ENCODE data around the gene AFMID.
A peak's percentile ranks its signal among the peaks of the same experiment; 100 is the strongest.
"Not testable (repeated sequence)": the region's sequence is repeated elsewhere in the genome, so short reads cannot be mapped to it uniquely, and the experiment has no call there.

AFMID gene

DNA sequence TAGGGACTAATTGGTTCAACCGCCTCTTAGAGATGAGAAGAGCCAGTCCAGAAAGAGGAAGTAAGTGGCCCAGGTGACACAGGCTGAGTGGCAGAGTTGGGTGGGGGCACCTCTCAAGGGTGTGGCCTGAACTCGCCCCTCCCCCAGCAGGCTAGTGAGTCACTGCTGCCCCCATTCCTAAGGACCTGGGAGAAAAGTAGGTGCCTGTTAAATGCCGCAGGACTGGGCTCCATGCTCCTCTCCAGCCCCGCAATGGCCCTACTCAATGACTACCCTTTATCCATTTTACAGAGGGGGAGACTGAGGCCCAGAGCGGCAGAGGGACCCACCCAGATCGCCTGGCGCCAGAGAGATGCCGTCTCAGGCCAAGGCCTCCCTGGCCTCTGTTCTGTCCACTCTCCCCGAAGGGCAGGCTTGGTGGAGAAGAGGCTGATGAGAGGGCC lies 52.3 kb downstream of the AFMID start:
- no peak for DNase-seq (ENCODE audit: low spot score)

- no peak for DNase-seq (ENCODE audit: low spot score)
These were observed 53.0 kb downstream of the AFMID start for GRCh38 chr17:78240012-78240655.

- DNase-seq (ENCODE audit: low spot score), result no peak
These were observed 53.7 kb downstream of the AFMID start for GRCh38 chr17:78240839-78241238.

GRCh38 chr17:78241277-78242023 lies 54.3 kb downstream of the AFMID start:
- DNase-seq (ENCODE audit: low spot score), result peak; percentile 69

DNA sequence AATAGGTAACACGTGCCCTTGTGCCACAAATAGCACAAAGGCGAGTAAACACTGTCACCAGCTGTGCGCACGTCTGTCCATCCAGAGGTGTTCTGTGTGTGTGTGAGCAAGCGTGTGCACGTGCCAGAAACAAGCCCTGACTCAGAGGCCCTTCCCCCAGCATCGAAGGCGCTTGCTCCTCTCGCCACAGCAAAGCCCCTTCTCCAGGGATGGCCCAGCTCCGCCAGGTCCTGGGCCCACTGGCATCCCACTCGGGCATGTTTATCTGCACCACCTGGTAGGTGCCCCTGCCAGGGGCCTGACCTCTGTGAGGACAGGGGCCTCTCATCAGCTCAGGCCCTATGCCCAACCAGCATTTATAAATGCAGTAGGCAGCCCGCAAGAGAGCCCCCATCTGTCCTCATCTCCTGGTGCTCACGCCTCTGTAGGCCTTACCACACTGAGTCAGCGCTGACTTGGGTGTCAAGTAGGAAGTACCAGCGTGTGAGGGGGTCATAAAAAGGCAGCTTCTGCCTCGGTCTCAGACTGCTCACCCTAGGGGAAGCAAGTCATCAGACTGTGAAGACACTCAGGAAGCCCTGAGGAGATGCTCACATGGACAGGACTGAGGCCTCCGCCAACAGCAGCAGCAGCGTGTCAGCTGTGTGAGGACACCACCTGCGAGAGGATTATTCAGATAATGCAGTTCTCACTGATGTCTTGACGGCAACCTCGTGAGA lies 55.0 kb downstream of the AFMID start:
- no peak for DNase-seq (ENCODE audit: low spot score)

DNA sequence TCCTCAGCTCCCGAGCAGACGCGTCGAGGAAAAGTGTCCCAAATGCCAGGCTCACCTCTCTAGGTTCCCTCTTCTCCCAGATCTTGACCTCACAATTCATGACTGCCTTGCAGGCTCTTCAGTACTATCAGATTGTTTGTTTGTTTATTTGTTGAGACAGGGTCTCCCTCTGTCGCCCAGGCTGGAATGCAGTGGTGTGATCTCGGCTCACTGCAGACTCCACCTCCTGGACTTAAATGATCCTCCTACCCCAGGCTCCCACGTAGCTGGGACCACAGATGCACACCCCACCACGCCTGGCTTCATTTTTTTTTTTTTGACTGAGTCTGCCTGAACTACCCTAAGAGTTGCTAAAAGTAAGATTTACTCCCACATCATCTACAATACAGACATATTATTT lies 60.1 kb downstream of the AFMID start:
- no peak for DNase-seq (ENCODE audit: low spot score)

DNA sequence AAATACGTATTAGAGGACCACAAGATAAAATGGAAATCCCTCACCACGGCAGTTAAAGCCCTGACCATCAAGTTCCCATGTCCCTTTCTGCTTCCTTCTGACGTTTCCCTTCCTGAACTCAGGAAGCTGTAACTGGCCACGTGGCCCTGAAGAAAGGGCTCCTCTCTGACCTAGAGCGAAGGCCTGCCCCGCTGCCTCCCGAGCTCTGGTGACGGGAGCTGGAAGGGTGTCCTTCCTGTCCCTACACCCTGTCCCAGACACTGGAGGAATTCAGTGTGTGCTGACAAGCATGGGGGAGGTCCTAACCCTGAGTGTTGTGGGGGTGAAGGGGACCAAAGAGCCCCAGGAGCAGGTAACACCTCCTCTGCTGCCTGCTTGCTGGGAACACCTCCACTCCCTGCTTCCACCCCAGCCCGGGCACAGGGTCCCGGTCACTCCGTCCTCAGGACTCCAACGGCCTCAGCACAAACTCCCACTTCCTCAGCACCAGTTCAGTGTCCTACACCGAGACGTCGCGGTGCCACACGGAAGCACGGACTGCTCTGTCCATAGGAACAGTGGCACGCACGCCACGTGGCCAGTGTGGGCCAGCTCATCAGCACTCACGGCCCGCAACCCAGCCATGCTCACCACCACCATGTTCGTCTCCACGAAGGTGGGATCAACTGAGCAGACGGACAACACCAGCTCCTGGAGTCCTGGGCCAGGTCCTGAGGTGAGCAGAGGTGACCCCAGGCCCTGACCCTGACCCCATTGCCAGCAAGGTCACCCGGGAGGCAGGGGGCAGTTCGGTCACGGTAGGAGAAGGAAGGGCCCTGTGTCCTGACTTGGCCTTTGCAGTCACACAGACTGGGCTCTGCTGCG lies 61.1 kb downstream of the AFMID start:
- no peak for DNase-seq (ENCODE audit: low spot score)

DNA sequence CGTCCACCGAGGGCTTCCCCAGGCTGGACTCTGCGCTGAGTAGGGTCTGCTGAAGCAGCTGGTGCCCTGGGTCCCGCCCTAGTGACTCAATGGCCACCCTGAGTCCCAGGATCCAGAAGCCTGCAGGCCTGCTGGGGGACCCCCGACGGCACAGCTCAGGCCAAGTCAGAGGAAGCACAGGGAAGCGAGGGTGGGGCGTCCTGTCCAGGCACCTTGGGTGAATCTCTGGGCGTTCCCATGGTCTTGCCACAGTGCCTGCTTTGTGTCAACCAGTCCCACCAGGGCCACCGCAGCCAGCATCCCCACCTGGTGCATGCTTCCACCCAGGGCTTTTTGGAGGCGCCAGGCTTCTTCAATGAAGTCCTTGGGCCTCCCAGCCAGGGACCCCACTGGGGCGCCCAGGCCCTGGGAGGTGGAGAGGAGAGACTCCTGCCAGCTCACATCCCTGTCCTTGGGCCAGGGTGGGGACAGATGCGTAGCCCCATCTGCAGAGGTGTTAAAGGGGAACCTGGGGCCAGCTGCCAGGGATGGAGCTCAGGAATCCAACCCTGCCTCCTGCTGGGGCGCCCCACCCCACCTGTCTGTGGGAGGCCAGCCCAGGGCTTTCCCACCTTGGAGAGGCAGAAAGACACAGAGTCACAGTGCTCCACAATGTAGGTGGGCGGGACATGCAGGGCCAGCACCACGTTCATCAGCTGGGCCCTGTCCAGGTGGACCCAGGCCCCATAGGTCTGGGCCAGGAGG lies 62.1 kb downstream of the AFMID start:
- DNase-seq (ENCODE audit: low spot score), result no peak

DNA sequence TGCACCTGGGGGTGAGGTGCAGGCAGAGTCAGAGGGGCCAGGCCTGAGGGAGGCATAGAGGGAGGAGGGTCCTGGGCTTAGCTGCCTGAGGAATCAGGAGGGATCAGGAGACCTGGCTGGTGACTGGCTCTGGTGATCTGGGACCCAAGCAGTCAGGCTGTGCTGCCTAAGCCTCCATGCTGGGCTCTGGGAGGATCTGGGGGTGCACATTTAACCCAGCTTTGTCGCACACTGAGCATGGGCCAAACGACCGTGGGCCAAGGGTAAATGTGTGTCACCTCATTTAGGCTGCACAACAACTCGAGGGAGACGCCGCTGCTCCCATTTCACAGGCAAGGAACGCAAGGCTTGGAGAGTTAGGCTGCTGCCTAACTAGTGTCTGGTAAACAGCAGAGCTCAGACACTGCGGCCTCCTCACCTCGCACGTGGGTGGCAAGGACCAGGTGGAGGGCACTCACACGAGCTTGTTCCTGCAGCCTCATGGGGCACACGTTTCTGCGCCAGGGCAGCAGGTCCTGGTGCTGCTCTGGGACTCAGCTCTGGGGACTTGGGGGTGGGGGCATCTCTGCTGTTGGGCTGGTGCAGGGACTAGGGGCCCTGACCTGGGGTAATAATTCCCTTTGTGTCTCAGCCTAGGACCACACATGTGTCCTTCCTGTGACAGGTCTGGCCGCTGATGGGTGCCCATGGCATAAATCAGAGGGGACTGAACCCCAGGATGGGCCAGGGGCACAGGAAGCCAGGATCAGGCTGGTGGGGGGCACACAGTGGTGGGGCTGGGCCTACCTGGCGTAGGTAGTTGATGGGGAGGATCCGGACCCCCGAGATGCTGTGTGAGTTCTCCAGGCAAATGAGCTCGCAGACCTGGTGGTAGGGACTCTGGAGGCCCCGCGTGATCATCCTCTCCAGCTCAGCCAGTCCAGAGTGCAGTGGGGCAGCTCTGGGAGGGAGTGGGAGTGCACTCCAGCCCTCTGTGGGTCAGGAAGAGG lies 63.0 kb downstream of the AFMID start:
- DNase-seq (ENCODE audit: low spot score), result no peak

DNA sequence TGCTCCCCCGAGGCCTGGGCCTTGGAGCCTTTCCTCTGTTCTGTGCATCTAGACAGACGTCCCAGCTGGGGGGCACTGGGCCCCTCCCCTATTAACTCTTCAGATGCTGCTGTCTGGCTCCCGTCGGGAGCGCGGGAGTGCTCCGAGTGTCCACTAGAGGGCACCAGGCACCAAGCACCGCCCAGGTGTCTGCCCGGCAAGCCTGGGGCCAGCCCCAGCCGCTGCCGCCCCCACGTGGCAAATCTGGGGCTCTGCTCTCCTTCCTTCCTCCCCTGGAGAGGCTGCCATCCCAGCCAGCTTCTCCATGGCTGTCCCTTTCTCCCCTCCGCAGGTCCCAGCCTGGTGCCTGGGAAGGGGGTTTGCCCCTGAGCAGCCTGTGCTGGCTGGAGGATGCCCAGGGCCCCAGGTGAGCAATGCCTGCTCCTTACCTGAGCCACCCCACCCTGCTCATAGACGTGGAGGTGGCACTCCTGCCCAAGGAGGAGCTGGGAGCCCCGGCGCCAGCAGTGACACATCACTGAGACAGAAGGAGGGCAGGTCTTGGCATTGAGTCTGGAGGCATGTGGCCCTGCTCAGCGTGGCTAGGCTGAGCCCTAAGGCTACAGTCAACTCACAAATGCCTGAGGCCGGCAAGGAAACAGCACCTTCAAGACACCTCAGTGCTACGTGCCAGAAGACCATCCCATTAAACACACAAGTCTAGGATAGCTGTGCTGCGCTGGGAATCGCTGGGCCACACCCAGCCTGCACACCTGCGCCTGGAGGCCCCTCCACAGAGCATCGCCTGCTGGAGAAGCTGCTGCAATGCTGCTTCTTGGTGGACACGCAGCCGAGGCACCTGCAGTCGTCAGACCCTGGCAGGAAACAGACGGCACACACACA lies 64.0 kb downstream of the AFMID start:
- peak; percentile 98 for DNase-seq (ENCODE audit: low spot score)

DNA sequence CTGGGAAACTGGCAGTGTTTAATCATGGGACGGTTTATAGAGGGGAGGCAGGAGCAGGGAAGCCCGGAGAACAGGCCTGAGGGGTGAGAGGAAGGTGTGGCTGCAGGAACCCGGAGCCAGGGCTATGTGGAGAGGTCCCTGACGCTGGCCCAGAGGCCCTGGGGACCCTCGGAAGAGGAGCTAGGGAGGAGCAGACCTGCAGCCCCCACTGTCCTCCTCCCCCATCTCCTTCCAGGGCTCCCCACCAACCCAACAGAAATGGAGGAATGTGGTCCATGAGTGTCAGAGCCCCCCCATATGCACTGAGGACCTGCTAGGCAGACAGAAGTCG lies 64.6 kb downstream of the AFMID start:
- no peak for DNase-seq (ENCODE audit: low spot score)

DNA sequence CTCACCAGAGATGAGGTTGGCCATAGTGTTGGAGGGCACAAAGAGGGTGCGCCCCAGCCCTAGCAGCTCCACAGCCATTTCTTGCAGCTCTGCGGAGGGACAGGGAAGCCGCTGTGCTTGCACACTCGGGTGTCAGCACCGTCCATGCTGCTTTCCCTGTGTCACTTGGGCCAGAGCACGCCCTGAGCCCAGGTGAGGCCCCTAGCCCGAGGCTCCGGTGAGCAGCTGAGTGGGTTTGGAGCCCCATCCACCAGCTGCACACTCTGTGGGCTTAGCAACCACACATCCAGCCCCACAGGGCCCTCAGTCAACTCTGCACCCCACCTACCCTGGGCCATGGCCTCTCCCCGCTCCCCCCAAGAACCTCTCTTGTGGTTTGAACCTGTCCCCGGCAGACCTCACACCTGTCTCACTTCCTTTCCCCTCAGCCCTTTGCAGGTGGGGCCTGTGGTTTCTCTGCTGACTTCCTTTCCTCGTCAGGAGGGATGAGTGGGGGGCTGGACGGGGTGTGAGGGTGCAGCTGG lies 65.0 kb downstream of the AFMID start:
- no peak for DNase-seq (ENCODE audit: low spot score)

DNA sequence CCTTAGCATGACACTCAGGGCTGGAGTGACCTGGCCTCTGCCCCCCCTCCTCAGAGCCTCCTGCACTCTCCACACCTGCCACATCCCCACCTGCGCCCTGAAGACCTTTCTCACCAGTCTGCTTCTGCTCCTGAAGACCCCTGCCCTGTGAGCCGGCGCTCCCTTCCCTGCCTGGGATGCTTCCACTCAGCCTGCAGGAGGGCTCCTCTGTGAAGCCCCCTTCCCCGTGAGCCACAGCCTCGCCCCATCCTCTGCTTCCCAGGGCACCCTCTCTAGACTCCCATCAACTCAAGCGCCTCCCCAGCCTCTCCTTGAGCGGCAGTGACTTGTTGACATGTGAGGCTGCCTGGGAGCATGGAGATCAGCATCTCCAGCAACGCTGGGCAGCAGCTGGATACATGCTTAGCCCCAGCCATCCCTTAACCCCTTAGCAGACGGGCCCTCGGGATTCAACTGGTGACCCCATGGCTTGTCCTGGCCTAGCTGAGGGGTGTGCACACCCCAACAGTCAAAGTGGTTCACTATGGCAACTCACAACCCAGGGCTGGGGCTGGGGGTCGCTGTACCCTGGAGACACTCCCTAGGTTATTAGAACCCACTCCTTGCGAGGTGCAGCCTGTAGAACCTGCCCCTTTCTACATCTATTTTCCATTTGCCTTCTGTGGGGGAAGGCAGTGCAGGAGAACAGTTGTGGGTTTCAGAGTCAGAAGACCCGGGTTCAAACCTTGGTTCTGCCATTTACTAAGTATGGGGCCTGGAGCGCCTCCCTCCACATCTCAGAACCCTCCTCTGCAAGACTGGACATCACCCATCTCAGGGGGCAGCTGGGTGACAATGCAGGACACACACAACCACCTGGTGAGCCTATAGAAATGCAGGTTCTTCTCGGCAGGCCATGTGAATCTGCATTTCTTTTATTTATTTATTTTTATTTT lies 65.8 kb downstream of the AFMID start:
- no peak for DNase-seq (ENCODE audit: low spot score)

DNA sequence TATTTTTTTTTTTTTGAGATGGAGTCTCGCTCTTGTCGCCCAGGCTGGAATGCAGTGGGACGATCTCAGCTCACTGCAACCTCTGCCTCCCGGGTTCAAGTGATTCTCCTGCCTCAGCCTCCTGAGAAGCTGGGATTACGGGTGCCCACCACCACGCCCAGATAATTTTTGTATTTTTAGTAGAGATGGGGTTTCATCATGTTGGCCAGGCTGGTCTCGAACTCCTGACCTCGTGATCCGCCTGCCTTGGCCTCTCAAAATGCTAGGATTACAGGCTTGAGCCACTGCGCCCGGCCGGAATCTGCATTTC lies 66.4 kb downstream of the AFMID start:
- not testable (repeated sequence) for DNase-seq (ENCODE audit: low spot score)

GRCh38 chr17:78253946-78254672 lies 66.9 kb downstream of the AFMID start:
- peak; percentile 96 for DNase-seq (ENCODE audit: low spot score)

DNA sequence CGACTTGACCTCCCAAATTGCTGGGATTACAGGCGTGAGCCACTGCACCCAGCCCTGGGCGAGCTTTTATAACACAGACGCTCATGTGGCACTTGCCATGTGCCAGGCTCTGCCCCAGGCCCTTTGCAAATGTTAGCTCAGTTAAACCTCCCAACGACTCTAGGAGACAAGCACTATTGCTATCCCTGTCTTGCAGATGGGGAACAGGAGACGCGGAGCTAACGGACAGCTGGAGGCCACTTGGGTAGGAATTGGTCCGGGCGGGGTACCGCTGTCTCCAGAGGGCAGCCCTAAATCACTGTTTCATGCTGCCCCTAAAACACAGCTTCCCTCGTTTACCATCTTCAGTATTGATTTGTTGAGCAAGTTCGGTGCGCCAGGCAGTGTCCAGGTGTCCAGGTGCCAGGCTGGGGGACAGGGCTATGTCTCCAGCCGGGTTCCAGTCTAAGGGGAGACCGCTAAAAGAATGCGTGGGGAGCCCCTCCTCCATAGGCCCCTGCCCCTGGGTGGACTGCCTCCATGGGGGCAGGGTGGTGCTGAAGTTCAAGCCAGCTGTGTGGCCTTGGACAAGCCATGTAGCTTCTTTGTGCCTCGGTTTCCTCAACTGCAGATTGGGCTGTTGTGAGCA lies 68.0 kb downstream of the AFMID start:
- no peak for DNase-seq (ENCODE audit: low spot score)
